Astrocyte of the spinal cord (primary cell): ENCODE data around the gene CXCL17.

ENCODE experiments used
- DNase-seq: peaks from one replicate; pipeline ENCODE4 v3.0.0; 2011; ENCODE audit warnings: low read depth, low spot score
- H3K4me3 ChIP-seq: 2 replicates; pipeline ENCODE4 v1.5.1; 2011; ENCODE audit warnings: low read depth, mild to moderate bottlenecking, low read length, moderate library complexity
- CTCF ChIP-seq: IDR thresholded peaks from 2 replicates; pipeline ENCODE4 v1.5.1; 2012; ENCODE audit warnings: low read depth, mild to moderate bottlenecking, low read length, inconsistent platforms
- in situ Hi-C: cut with HindIII; loops from 2 replicates; pipeline ENCODE4 v1.10.0; 2017; ENCODE audit warnings: low sequenced_read_pairs

CXCL17 gene

GRCh38 chr19:42410371-42410770, 32.4 kb downstream of the CXCL17 start:
- H3K4me3 ChIP-seq, result no peak overlapping the region
- no peak for DNase-seq
- in situ Hi-C loops, result no loop called here
- TF ChIP-seq CTCF, result no peak

GRCh38 chr19:42409477-42409876, 33.3 kb downstream of the CXCL17 start:
- in situ Hi-C loops, result no loop called here
- TF ChIP-seq CTCF, result no peak
- no peak for DNase-seq
- H3K4me3 ChIP-seq, result no peak overlapping the region

- in situ Hi-C loops, result no loop called here
- no peak for TF ChIP-seq CTCF
- H3K4me3 ChIP-seq, result no peak overlapping the region
- no peak for DNase-seq
Measured at GRCh38 chr19:42407816-42408175, 35.0 kb downstream of the CXCL17 start.

- DNase-seq, result no peak
- in situ Hi-C loops, result no loop called here
- TF ChIP-seq CTCF, result no peak
- H3K4me3 ChIP-seq, result no peak overlapping the region
Measured at GRCh38 chr19:42407085-42407815, 35.5 kb downstream of the CXCL17 start.

GRCh38 chr19:42406111-42406510, 36.6 kb downstream of the CXCL17 start:
- no peak overlapping the region for H3K4me3 ChIP-seq
- in situ Hi-C loops, result no loop called here
- TF ChIP-seq CTCF, result no peak
- DNase-seq, result no peak

- in situ Hi-C loops, result no loop called here
- no peak overlapping the region for H3K4me3 ChIP-seq
- no peak for DNase-seq
- TF ChIP-seq CTCF, result no peak
Measured at GRCh38 chr19:42403586-42403985, 39.2 kb downstream of the CXCL17 start.
